HG02759 (cell line): ENCODE measurements around the gene SPACDR.
A peak's percentile ranks its signal among the peaks of the same experiment; 100 is the strongest.

ENCODE experiments used
- ATAC-seq: cut with Tn5 transposase; IDR thresholded peaks from one replicate; pipeline ENCODE4 v1.9.1; 2021; ENCODE audit warnings: mild to moderate bottlenecking, moderate library complexity; ENCODE audit not compliant: unreplicated experiment

Gene SPACDR

GRCh38 chr7:100437150-100438100, 26.6 kb downstream of the SPACDR start:
- no peak for ATAC-seq

- peak; percentile 32 for ATAC-seq
These were observed 28.4 kb downstream of the SPACDR start for GRCh38 chr7:100435401-100436304.

GRCh38 chr7:100434297-100435144, 29.5 kb downstream of the SPACDR start:
- no peak for ATAC-seq

- no peak for ATAC-seq
These were observed 30.3 kb downstream of the SPACDR start for GRCh38 chr7:100433592-100434296.

- ATAC-seq, result no peak
These were observed 30.8 kb downstream of the SPACDR start for GRCh38 chr7:100433276-100433591.

GRCh38 chr7:100432621-100433275, 31.3 kb downstream of the SPACDR start:
- no peak for ATAC-seq

GRCh38 chr7:100432053-100432452, 32.0 kb downstream of the SPACDR start:
- no peak for ATAC-seq

- no peak for ATAC-seq
These were observed 32.7 kb downstream of the SPACDR start for GRCh38 chr7:100431286-100431735.

GRCh38 chr7:100430493-100431285, 33.4 kb downstream of the SPACDR start:
- no peak for ATAC-seq

GRCh38 chr7:100429637-100430492, 34.2 kb downstream of the SPACDR start, which contains the start of gene MEPCE:
Gene MEPCE, plus strand, starts transcription at chr7:100429831. Its CDS starts 188 bp downstream, at chr7:100430019.
- ATAC-seq, result peak; percentile 45

GRCh38 chr7:100428967-100429636, 35.0 kb downstream of the SPACDR start:
- ATAC-seq, result peak; percentile 49

GRCh38 chr7:100428199-100428966, 35.7 kb downstream of the SPACDR start, which contains the start of gene ZCWPW1:
Gene ZCWPW1, minus strand, starts transcription at chr7:100428703. Its CDS starts 8,054 bp downstream, at chr7:100420649.
- peak; percentile 53 for ATAC-seq

GRCh38 chr7:100427762-100428198, 36.3 kb downstream of the SPACDR start:
- no peak for ATAC-seq

- no peak for ATAC-seq
These were observed 37.5 kb downstream of the SPACDR start for GRCh38 chr7:100426516-100426915.

- ATAC-seq, result no peak
These were observed 38.7 kb downstream of the SPACDR start for GRCh38 chr7:100425347-100425746.

- no peak for ATAC-seq
These were observed 40.7 kb downstream of the SPACDR start for GRCh38 chr7:100423315-100423714.
